ENCODE results near the gene SEPTIN1.

Gene SEPTIN1, protein sequence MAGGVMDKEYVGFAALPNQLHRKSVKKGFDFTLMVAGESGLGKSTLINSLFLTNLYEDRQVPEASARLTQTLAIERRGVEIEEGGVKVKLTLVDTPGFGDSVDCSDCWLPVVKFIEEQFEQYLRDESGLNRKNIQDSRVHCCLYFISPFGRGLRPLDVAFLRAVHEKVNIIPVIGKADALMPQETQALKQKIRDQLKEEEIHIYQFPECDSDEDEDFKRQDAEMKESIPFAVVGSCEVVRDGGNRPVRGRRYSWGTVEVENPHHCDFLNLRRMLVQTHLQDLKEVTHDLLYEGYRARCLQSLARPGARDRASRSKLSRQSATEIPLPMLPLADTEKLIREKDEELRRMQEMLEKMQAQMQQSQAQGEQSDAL

DNA sequence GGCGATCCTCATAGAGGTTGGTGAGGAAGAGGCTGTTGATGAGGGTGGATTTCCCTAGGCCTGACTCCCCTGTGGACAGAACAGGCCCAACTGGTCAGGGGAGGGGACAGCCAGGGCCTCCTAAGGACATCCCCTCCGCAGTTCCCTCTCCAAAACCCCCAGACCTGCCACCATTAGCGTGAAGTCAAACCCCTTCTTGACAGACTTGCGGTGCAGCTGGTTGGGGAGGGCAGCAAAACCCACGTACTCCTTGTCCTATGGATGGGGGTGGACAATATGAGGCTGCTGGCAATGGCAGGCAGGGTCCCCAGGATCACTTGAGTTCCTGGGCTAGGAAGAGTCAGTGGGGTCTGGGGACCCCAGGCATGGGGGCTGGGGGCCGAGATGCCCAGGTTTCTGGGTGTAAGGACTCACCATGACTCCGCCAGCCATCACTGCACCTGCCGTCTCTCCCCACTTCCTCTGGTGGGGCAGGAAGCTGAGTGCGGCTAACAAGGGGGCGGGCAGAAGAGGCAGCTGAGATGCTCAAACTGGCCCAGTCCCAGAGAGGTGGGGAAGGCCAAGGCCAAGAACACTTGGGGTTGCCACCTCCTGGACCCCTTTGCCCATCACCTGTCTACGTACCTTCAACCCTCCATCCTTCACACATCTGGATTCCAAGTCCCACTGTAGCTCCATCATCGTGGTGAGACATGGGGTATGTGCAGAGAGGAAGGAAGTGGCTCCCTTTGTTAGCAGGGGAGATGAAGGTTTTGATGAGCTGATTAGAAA, at the start of gene SEPTIN1:
SEPTIN1 (minus strand) TSS at position 451 of the 771 bp plus-strand sequence; CDS start at position 432, 19 bp downstream.
- DNase-seq: no peak

DNA sequence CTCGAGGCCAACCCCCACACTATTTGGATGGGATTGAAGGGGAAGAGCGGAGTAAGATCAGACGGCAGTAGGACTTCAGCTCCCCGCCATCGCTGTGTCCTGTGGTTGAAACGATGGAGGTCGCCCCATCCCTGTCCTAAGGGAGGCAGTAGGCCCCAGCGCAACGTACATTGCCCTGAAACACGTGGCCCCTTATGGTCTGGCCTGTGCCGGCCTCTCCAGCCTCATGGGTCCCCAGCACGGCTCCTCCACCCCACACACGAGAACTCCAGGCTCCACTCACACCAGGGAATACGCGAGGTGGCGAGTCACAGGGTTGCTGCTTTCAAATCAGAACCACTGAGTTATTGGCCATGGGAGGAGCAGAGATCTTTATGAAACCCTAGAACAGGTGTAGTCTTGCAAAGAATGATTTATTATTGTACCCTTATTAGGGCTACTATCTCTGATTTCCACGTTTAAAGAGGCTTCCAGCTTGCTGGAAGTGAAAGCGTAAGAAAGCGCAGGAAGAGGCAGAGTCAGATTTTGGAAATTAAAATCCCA, 48.1 kb upstream of the SEPTIN1 start:
- no peak for DNase-seq

DNA sequence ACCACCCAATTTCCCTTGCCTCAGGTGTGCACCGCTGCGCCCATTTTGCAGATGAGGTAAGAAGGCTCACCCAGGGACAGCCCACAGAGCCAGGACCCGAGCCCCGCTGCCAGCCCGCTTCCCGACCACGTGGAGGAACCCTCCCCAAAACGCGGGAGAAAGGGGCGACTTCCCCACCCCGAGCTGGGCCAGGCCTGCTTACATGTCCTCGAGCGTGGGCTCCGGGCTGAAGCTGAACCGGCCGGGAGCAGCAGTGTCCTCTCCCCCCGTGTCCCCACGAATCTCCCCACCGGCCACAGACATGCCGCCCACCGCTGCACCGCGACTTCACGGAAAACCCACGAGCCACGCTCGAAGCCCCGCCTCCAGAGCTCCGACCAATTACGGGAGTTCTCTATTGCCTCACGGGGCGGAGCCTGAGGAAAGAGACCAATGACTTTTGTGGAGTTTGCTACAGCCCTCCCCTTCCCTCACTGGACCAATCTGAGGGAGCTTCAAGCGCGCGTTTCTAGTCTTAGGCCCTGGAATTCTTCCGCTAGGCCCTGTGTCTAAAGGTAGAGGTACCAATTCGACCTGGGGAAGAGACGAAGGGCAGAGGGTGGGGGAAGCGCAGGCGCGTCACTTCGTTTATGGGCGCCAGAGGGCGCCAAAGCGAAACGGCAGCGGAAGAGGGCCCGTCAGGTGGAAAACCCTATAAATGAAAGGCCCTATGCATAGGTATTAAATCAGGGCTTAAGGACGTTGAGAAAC, 47.5 kb upstream of the SEPTIN1 start, which contains the start of gene DCTPP1:
DCTPP1 (minus strand) TSS at position 353 of the 750 bp plus-strand sequence; CDS start at position 303, 50 bp downstream.
- peak; percentile 99 for DNase-seq

DNA sequence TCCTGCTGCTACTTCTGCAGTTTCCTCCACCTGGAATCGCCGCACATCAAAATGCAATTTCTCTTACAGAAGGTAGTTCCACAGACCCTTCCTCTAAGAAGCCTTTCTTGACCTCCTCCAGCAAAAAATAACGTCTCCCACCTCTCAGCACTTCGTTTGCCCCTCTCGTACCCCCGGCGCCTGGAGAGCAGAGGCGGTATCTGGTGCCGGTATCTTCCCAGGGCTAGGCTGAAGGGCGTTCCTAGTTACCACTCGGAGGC, 47.0 kb upstream of the SEPTIN1 start:
- no peak for DNase-seq

DNA sequence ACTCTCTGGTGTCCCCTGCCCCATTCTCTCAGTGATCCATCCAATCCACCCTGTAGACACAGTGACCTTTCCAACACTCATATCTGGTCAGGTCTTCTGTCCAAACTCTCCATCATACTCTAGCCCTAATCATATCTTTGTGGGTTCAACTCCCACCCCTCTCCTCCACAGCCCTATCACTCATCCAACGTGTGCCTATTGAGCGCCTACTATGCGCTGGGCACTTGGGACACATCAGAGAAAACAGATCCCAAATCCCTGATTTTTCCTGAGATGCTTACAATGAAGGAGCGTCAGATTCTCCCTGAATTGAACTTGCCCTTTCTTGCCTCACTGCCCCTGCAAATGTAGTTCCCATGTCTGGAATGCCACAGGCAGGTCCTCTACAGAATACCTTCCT, 45.7 kb upstream of the SEPTIN1 start:
- DNase-seq: no peak

DNA sequence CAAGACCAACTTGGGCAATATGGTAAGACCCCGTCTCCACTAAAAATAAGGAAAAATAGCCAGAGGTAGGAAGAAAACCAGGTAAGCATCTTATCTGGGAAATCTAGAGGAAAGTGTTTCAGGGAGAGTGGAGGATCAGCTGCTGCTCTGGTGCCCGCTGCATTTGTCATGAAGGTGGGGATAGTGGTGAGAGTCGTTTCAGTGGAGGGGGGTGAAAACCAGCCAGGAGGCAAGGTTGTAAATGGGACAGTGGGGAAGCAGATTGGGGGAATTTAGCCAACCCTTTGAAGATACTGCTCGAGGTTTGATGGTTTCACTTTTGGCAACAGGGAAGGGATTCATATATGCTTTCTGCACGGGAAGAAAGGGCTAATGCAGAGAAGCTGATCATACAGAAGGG, 38.6 kb upstream of the SEPTIN1 start:
- DNase-seq: no peak

DNA sequence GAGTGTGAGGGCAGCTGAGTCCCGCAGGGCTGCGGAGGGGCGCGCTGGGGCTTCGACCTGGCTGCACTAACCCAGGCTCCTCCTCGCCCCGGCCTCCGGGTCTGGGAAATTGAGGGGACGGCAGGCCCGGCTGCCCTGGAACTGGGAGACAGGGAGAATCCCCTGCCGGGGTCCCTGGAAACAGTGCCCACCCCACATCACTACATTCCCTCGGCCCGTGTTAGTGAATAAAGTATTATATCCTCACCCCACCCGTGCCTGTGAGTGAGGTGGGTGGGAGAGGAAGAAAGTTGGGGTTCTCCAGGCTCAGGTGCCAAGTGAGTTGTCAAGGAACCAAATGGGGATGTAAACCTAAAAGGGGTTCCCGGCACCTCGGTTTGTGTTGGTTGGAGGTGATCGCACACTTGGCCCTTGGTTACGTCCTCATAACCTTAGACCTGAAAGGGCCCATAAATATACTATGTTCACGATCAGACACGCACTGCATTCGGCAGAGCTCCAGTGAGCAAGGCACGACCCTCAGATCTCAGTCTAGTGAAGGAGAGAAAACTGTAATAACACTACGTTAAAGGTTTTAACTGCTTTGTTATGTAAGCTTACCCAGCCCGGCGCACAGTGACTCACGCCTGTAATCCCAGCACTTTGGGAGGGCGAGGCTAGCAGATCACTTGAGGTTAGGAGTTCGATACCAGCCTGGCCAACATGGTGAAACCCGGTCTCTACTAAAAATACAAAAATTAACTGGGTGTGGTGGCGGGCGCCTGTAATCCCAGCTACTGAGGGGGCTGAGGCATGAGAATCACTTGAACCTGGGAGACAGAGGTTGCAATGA, 36.2 kb upstream of the SEPTIN1 start:
- DNase-seq: no peak

DNA sequence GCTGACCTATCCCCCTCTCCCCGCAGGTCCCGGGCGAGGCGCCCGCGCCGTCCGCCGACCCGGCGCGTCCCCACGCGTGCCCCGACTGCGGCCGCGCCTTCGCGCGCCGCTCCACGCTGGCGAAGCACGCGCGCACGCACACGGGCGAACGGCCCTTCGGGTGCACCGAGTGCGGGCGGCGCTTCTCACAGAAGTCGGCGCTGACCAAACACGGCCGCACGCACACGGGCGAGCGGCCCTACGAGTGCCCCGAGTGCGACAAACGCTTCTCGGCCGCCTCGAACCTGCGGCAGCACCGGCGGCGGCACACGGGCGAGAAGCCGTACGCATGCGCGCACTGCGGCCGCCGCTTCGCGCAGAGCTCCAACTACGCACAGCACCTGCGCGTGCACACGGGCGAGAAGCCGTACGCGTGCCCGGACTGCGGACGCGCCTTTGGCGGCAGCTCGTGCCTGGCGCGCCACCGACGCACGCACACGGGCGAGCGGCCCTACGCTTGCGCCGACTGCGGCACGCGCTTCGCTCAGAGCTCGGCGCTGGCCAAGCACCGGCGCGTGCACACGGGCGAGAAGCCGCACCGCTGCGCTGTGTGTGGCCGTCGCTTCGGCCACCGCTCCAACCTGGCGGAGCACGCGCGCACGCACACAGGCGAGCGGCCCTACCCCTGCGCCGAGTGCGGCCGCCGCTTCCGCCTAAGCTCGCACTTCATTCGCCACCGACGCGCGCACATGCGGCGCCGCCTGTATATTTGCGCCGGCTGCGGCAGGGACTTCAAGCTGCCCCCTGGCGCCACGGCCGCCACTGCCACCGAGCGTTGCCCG, 35.4 kb upstream of the SEPTIN1 start:
- DNase-seq: no peak

DNA sequence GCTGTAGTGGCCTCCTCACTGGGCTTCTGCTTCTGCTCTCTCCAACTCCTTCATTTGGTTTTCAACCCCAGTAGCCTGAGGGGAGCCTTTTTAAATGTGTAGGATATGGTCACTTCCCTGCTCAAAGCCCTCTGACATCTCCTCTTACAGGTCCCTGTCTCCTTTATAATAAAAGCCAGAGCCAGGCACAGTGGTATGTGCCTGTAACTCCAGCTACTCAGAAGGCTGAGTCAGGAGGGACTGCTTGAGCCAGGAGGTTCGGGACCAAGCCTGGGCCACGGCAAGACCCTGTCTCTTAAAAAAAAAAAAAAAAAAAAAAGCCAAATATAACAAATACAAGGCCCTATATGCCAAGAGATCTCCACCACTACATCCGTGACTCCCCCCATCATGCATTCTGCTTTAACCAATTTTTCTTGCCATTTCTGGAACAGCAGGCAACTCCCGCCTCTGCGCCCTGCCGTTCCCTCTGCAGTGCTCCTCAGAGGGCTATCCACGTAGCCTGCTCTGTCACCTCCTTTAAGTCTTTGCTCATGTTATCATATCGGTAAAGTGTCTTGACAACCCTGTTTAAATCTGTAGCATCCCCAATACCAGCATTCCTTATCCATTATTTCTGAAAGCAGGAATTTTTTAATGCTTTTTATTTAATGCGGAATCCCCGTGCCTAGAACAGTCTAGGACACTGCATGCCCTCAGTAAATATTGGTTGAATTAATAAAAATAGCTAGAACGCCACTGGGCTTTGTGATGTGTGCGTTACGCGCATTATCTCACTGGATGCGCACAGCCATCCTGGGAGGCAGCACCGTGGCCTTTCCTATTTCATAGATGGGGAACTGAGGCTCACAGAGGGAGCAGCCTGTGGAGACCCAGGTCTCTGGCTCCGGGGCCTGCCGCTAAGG, 34.5 kb upstream of the SEPTIN1 start:
- no peak for DNase-seq

DNA sequence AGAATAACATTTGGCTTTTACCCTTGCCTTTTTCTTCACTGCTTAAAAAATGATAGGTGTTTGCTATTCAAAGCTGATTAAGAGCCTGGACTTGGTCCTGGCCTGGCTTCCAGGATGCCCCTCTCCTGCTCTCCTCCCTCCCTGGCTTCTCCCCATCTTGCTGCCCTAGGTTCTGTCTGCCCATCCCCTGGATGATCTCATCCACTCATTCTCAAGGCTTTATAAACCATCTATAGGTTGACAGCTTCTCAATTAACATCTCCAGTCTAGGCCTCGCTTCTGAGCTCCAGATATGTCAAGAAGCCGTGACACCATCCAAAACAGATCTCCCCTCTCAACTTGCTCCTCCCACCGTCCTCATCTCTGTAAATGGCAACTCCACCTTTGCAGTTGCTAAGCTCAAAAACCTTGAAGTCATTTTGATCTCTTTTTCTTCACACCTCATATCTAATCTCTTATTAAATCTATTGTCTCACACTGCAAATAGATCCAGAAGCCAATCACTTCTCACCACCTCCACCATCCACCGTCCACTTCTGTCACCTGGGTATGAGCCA, 33.8 kb upstream of the SEPTIN1 start:
- DNase-seq: no peak

DNA sequence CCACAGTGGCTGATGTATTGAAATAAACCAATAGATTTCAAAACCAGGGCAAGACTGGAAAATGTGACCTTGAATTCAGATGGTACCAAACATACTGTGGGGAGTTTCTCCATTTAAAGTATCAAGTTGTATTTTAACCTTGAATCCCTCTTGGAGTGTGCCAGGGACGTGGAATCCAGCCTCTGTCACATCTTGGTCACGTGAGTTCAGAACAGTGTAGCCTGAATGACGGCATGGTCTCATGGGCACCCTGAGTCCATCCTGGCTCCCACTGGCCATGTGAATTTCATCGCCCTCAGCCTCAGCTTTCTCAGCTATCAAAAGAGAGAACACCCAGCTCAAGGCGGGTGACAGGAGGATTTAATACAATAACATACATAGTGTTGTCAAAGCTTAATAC, 31.8 kb upstream of the SEPTIN1 start:
- no peak for DNase-seq

DNA sequence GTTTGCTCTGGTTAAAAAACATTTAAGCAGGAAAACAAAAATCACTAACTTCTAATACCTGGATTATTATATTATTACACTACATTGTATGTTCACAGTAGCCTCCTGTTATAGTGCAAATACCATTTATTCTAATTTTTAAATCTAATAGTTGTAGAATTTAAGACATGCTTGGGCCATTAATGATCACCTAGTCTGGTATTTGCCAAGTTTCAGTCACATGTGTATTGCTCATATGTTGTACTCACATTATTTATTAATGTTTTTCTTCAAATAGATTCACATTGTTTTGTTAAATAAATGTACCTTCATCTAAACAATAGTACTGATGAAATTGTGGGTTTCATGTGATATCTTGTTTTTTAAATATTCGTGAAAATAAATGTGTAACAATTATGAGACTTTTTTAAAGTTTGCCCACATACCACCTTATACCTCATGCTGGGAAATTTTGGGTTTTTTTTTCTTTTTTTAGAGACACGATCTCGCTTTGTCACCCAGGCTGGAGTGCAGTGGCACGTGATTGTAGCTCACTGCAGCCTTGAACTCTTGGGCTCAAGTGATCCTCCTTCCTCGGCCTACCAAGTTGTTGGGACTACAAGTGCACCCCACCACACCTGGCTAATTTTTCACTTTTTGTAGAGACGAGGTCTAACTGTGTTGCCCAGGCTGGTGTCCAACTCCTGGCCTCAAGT, 30.9 kb upstream of the SEPTIN1 start:
- no peak for DNase-seq

DNA sequence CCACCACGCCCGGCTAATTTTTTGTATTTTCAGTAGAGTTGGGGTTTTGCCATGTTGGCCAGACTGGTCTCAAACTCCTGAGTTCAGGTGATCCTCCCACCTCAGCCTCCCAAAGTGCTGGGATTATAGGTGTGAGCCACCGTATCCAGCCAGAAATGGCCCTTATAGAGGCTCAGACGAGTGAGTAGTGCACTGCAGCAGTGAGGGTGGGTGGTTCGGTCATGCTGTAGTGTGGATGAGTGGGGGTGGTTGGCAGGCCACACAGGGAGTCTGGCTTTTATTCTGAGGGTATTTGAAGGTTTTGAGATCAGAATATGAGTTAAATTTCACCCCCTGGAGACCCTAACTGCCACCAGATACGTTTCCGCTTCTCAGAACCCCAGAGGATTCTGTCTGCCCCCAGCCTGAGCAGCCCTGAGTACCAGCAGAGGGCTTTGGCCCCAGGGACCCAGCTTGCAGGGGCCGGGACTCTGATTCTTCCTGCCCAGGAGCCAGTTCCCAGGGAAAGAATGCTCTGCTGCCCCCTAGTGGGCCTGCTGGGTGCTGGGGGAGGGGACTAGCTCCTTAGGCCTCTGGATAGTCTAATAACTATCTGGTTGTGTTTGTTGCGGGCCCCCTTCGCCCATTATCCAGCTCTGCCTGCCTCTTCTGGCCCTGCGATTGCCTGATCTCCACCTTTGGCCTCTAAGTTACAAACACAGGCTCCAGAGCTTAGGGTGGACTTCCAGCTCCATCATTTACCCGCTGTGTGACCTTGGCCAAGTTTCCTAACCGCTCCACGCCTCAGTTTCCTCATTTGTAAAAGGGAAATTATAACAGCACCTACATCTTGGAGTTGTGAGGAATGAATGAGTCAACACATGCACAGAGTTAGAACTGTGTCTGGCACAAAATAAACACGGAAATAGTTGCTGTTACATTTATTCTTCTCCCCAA, 27.0 kb upstream of the SEPTIN1 start:
- peak; percentile 45 for DNase-seq

DNA sequence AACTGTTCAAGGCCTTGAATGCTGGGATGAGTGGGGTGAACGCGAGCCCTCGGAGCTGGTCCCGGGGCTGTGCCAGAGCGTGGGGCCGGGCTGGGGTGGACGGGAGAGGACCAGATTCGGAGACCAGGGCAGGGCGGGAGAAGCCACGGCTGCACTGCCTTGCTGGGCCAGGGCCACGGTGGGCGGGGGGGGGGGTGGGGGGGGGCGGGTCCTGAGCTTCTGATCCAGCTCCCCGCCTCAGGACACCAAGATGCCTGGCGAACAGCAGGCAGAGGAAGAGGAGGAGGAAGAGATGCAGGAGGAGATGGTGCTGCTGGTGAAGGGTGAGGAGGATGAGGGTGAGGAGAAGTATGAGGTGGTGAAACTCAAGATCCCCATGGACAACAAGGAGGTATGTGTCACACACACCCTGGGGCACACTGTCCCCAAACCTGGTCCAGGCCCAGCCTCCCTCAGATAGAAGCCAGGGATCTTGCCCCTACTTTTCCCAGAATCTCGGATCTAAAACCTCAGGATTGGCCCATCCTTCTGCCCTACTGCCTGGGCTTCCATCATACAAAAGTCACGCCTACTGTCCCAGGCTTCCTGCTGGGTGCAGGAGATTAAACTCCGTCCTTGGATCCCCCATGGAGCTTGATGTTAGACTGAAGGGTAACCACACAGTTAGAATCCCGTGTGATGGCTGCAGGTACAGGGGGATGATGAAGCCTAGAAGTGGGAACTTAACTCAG, 25.6 kb upstream of the SEPTIN1 start:
- DNase-seq: no peak

DNA sequence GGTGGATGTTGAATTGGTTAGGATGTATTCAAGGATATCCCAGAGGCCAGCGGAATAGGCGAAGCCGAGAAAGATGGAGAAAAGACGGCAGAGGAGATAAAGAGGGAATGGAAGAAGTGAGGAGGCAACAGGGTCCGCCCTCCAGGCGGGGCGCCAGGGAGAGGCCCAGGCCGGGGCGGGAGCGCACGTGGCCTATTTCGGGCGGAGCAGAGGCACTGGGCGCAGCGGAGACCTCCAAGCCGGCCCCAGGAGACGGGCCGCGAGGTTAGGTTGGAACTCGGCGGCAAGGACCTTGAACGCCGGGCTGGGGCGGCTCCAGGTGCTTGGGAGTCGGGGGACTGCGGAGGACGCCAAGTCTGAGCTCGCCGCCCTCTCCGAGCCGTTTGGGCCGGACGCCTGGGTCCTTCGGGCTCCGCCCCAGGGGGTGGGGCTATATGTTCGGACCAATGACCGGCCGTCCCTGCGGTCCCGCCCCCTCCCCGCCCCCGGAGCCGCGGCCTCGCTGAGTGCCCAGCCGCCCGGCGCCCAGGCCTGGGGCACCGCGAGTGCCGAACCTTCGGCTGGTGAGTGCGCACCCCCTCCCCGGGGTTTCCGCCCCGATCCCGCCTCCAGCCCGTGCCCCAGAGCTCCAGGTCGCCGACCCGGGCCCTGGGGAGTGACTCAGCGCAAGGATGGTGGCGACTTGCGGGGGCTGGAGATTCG, 24.9 kb upstream of the SEPTIN1 start, which contains the start of gene ZNF771:
ZNF771 (plus strand) TSS at position 505 of the 702 bp plus-strand sequence. CDS start 448 bp downstream, outside the sequence.
- peak; percentile 64 for DNase-seq

DNA sequence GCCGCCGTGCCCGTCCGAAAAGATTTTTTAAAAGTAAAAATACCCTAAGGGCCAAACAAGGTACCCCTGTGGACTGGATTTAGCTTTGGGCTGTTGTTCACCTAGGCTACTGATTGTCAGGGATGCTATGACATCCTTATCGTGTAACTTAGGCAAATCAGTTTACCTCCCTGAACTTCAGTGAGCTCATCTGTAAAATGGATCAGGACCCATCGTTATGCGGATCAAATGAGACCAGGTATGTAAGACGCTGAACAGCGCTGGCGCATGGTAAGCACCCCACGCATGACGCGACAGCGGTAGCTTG, 24.4 kb upstream of the SEPTIN1 start:
- DNase-seq: no peak

All from GF-D8 (cell line).